ENCODE data around the gene AIPL1.

DNA sequence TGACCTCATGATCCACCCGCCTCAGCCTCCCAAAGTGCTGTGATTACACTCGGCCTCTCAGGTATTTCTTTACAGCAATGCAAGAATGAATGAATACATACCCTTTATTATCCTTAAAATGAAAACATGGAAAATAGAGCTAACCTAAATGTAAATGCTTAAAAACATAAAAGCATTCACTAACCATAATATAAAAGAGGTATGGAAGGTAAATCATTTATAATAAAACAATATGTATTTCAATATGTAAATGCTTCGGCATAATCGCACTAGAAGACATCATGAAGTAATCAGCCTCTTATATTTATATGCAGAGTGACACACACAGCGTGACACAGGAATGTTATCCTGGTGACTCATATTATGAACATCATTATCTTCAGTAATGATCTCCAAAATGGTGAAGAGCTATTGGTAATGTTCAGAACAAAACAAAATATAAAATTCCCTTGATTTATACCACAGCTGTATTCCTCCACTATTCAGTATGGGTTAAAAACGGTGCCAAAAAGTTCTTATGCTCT lies 53.9 kb downstream of the AIPL1 start:
- TF ChIP-seq, protein P1, sequence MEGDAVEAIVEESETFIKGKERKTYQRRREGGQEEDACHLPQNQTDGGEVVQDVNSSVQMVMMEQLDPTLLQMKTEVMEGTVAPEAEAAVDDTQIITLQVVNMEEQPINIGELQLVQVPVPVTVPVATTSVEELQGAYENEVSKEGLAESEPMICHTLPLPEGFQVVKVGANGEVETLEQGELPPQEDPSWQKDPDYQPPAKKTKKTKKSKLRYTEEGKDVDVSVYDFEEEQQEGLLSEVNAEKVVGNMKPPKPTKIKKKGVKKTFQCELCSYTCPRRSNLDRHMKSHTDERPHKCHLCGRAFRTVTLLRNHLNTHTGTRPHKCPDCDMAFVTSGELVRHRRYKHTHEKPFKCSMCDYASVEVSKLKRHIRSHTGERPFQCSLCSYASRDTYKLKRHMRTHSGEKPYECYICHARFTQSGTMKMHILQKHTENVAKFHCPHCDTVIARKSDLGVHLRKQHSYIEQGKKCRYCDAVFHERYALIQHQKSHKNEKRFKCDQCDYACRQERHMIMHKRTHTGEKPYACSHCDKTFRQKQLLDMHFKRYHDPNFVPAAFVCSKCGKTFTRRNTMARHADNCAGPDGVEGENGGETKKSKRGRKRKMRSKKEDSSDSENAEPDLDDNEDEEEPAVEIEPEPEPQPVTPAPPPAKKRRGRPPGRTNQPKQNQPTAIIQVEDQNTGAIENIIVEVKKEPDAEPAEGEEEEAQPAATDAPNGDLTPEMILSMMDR (IDR thresholded peaks at IDR 0.05): no peak
- no peak for TF ChIP-seq POLR2A (IDR thresholded peaks at IDR 0.05)
